Stimulated activated CD4-positive, alpha-beta T cell treated with anti-CD3 and anti-CD28 coated beads, TNF-alpha, amount 100 ng/mL, for 24 hours (primary cell): ENCODE data around the gene DTL.

Experiments used
- DNase-seq, 3 experiments: peaks; one replicate each; pipeline ENCODE4 v3.0.0-alpha.2; 2020; ENCODE audit warnings: low read depth in 3 of 3

DTL gene

DNA sequence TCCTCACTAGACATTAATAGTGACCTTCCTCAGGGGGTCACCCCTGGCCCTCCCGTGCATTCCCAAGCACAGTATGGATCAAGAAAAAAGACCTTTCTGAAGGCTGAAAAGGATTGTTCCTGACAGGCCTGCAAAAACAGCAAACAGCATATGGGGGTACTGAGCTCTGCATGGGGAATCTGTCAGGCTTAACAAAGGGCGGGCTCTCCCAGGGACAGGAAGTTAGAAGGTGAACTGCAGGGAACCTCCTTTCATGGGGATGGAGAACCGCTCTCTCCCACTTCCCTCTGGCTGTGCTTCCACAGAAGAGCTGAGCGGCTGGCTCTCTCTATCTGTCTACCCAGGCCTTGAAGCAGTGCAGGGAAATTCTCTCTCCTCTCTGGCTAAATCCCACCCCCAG, 91.7 kb downstream of the DTL start:
- no peak for DNase-seq

DNA sequence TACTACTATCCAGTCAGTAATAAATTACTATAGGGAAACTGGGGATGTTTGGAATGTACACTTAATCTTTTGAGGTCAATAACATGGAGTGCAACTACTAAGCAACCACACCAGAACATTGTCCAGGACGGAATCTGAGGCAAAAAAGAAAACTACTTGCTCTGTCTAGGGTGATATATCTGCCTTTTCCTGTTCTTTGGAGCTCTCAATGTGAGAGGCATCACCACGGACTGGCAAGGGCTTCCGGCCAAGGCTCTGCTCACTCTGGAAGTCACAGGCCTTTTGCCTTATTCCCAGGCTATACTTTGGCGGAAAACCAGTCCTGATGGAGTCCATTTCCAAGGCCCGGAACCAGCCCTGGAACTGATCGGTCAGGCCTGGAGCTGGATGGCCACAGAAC, 94.2 kb downstream of the DTL start:
- no peak for DNase-seq

DNA sequence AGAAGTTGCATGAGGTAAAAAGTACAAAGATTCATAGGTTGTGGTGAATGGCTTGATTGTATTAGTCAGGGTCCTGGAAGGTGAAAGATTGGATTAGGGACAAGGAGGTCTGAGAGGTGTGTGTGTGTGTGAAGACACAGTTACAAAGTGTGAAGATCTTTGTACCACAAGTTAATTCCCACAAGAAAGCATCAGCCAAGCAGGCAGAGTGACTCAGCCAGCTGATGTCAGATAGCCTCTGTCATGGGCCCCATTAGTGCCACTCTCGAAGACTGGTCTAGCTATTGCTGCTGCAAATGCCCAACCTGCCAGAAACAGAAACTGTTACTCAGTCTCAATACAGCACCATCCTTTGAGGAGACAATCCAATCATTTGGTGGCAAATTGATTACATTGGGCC, 96.5 kb downstream of the DTL start:
- DNase-seq, result no peak

DNA sequence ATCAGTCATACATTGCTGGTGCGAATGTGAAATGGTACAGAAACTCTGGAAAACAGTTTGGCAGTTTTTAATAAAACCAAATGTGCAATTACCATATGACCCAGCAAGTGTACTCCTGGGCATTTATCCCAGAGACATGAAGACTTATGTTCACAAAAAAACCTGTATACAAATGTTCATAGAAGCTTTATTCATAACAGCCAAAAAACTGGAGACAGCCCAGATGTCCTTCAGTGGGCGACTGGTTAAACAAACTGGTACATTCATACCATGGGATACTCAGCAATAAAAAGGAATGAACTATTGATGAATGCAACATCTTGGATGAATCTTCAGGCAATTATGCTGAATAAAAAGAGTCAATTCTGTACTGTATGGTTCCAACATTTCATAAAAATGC, 97.8 kb downstream of the DTL start:
- no peak for DNase-seq

DNA sequence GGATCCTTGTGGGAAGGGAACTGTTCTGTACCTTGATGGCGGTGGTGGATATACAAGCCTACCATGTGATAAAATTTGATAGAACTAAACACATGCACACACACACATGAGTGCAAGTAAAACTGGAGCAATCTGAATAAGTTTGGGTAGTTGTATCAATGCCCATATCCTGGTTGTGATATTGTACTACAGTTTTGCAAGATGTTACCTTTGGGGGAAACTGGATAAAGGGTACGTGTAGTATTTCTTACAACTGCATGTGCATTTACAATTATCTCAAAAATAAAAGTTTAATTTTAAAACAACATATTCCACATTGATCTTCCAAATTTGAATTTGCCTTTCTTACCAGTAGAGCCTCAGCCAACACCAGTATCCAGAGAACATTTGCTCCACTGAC, 99.6 kb downstream of the DTL start:
- no peak for DNase-seq

DNA sequence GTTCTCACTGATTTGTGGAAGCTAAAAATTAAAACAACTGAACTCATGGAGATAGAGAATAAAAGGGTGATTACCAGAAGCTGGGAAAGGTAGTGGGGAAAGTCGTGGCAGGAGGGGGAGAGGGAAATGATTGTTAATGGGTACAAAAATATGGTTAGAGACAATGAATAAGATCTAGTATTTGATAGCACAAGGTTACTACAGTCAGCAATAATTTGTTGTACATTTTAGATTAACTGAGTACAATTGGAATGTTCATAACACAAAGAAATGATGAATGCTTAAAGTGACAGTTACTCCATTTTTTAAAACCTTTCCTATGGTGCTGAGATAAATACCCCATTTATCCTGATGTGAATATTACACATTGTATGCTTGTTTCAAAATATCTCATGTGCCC, 102.3 kb downstream of the DTL start:
- no peak for DNase-seq

DNA sequence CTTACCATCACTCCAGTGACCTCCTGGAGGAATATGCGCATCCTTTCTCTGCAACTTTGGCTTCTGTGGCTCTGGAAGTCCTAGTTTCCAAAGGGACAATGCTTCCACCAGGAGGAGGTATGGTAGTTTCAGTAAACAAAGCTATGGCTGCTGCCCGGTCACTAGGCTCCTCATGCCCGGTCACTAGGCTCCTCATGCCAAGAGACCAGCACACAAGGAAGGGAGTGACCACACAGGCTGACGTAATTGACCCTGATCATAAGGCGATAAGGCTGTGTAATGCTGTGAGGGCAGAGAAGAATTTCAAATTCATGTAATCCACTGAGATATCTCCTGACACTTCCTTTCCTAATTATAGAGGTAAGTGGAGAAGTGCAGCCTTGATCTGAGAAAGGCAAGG, 102.9 kb downstream of the DTL start:
- no peak for DNase-seq

DNA sequence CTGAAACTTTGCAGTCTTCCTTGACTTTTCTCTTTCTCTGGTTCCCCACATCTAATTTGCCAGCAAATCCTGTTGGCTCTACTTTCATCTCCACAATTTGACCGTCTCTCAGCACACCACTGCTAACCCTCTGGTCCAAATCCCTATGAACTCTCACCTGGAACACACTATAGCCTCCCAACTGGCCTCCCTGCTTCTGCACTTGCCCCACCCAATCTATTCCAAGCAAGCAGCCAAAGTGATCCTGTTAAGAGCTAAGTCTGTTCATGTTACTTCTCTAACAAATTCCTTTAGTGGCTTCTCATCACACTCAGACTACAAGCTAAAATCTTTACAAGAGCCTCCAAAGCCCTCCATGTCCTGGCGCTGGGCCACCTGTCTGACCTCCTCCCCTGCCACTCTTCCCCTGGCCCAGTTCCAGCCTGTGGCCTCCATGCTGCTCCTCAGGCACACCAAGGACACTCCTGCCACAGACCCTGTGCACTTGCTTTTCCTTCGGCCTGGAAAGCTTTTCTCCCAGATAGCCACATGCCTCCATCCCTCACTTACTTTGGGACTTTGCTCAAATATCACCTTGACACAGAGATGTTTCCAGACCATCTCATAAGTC, 104.1 kb downstream of the DTL start:
- no peak for DNase-seq

DNA sequence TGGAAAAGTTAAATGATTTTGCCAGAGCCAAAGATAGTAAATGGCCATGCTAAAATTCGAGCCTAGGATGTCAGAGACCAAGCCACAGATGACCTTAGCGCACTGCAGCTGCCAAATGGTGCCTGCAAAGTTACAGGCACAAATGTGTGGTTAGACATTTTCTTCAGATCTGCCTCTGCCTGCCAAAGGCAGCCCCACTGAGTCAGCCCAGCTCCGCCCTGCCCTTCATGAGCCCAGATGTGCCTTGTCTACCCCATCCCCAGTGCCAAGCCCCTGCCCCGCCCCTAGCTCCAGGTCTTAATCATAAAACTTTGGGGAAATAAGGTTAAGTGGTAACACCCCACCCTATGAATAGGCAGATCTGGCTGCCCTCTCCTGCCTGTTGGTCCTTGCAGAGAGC, 105.9 kb downstream of the DTL start:
- no peak for DNase-seq

DNA sequence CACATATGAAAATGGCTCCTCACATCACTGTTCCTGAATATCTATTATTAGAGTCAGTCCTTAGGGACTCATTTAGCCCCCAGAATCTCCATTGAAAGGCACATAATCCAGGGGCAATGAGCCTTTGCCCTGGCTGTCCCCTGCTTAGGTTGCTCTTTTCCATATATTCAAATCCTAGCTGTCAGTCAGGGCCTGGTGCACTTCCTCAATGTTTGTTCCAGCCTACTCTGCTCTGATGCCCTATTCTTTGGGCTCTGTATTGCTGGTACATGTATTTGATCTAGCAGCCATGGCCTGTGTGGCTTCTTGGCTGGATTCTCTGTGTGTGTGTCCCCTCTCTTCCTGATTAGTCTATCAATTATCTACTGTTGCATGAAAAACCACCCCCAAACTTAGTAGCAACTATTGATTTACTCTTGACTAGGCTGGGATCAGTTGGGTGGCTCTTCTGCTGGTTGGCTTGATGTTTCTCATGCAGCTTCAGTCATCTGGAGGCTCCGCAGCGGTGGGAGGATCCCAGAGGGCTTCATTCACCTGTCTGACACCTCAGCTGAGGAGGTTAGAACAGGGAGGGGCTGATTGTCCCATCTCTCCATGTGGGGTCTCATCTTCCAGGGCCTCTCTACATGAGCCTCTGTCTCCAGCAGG, 107.5 kb downstream of the DTL start:
- no peak for DNase-seq

DNA sequence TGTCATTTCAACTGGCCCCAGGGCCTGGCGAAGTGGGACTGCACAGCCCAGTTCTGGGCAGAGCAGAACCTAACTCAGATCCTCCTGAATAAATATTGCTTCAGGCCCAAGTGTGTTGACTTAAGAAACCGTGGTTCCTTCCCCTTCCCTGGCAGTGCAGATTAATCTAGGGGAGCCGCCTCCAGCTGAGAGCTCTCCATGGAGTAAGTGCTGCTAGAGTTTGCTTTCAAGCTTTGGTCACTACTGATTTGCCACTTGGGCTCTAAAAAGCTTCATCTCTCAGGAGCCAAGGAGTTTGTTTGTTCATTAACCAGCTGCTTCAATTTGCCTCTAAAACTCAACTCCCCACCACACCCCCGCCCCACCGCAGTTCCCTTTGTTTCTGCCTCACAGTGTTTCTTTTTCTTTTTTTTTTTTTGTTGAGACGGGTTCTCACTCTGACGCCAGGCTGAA, 112.1 kb downstream of the DTL start:
- DNase-seq, result no peak

DNA sequence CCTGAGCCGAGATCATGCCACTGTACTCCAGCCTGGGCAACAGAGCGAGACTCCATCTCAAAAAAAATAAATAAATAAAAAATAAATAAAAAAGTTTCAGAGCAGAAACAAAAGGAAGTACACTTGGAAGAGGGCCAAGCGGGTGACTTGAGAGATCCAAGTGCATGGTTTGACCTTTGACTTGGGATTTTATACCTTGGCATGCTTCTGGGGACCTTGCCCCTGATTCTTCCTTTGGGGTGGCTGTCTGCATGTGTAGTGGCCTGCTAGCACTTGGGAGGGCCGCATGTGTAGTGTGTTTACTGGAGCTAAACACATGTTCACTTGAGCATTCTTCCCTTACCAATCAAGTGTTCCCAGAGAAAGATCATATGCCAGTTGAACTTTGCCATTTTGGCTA, 114.0 kb downstream of the DTL start:
- DNase-seq, result no peak

DNA sequence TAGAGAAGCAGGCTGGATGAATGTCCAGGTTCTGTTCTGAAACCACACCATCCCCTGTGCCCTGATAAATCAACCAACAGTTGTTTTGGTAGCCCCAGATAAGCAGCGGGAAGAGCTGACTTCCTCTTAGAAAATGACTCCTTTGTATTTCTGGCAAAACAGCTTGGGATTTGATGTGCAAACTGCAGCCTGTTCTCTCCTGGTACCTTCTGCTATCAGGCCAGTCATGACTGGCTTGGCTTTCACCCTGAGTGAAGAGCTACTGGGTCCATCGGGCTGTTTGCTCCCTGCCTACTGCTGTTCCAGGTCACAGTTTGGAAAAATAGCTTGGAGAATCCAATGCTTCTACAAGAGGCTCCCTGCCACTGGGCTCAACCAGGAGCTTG, 116.8 kb downstream of the DTL start:
- no peak for DNase-seq

DNA sequence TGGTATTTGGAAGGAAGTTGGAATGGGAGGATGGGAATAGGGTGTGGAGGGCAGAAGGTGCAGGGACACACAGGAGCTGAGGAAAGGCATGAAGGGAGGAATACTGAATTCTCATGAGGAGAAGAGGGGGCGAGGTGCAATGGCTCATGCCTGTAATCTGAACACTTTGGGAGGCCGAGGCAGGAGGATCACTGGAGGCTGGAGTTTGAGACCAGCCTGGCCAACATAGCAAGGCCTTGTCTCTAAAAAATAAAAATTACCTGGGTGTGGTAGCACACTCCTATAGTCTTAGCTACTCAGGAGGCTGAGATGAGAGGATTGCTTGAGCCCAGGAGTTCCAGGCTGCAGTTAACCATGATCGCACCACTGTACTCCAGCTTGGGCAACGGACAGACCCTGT, 117.3 kb downstream of the DTL start:
- no peak for DNase-seq

DNA sequence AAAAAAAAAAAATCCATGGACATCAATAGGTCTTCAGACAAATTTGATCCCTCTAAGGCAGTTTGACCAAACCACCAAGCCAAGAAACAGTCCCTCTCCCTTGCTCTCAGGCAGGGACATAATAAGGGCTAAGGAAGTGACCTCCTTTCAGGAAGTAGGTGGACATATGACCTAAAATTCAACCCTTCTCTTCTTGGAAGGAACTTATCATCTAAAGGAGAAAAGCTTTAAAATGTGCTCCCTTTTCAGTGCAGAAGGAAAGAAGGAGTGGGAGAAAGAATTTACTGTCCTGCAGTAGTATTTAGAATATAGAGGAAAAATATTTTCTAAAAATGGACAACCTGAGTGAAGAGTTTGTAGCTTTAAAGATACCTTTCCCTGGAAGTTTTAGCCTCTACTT, 118.1 kb downstream of the DTL start:
- no peak for DNase-seq
